Measurements from ENCODE around the gene IL16.
"Not testable (repeated sequence)": the region's sequence is repeated elsewhere in the genome, so short reads cannot be mapped to it uniquely, and the experiment has no call there.

The IL16 gene

GRCh38 chr15:81334768-81335435 lies 138.2 kb downstream of the IL16 start:
- no peak for DNase-seq (ENCODE audit: low read depth in 1 of 2, low spot score in 1 of 2)

GRCh38 chr15:81335631-81336030 lies 139.0 kb downstream of the IL16 start:
- DNase-seq (ENCODE audit: low read depth in 1 of 2, low spot score in 1 of 2) = no peak

- DNase-seq (ENCODE audit: low read depth in 1 of 2, low spot score in 1 of 2) = peak in 1 of 2 donors; percentile 42
These were observed 139.9 kb downstream of the IL16 start for GRCh38 chr15:81336568-81336967.

- no peak for DNase-seq (ENCODE audit: low read depth in 1 of 2, low spot score in 1 of 2)
These were observed 140.6 kb downstream of the IL16 start for GRCh38 chr15:81337241-81337640.

GRCh38 chr15:81337713-81338157 lies 141.1 kb downstream of the IL16 start:
- no peak for DNase-seq (ENCODE audit: low read depth in 1 of 2, low spot score in 1 of 2)

- DNase-seq (ENCODE audit: low read depth in 1 of 2, low spot score in 1 of 2) = no peak
These were observed 141.7 kb downstream of the IL16 start for GRCh38 chr15:81338170-81339007.

- no peak for DNase-seq (ENCODE audit: low read depth in 1 of 2, low spot score in 1 of 2)
These were observed 142.6 kb downstream of the IL16 start for GRCh38 chr15:81339321-81339720.

- DNase-seq (ENCODE audit: low read depth in 1 of 2, low spot score in 1 of 2) = no peak
These were observed 143.2 kb downstream of the IL16 start for GRCh38 chr15:81339851-81340250.

- DNase-seq (ENCODE audit: low read depth in 1 of 2, low spot score in 1 of 2) = no peak
These were observed 144.7 kb downstream of the IL16 start for GRCh38 chr15:81341351-81341750.

- no peak for DNase-seq (ENCODE audit: low read depth in 1 of 2, low spot score in 1 of 2)
These were observed 146.7 kb downstream of the IL16 start for GRCh38 chr15:81343371-81343770.

- no peak for DNase-seq (ENCODE audit: low read depth in 1 of 2, low spot score in 1 of 2)
These were observed 149.9 kb downstream of the IL16 start for GRCh38 chr15:81346611-81347010.

- DNase-seq (ENCODE audit: low read depth in 1 of 2, low spot score in 1 of 2) = no peak
These were observed 151.2 kb downstream of the IL16 start for GRCh38 chr15:81347910-81348309.

GRCh38 chr15:81348691-81349090 lies 152.0 kb downstream of the IL16 start:
- DNase-seq (ENCODE audit: low read depth in 1 of 2, low spot score in 1 of 2) = not testable (repeated sequence)

- no peak for DNase-seq (ENCODE audit: low read depth in 1 of 2, low spot score in 1 of 2)
These were observed 152.6 kb downstream of the IL16 start for GRCh38 chr15:81349271-81349670.

GRCh38 chr15:81351651-81352050 lies 155.0 kb downstream of the IL16 start:
- DNase-seq (ENCODE audit: low read depth in 1 of 2, low spot score in 1 of 2) = no peak

GRCh38 chr15:81356252-81356651 lies 159.6 kb downstream of the IL16 start:
- no peak for DNase-seq (ENCODE audit: low read depth in 1 of 2, low spot score in 1 of 2)

- DNase-seq (ENCODE audit: low read depth in 1 of 2, low spot score in 1 of 2) = no peak
These were observed 160.6 kb downstream of the IL16 start for GRCh38 chr15:81357180-81357686.

- DNase-seq (ENCODE audit: low read depth in 1 of 2, low spot score in 1 of 2) = no peak
These were observed 161.6 kb downstream of the IL16 start for GRCh38 chr15:81358248-81358647.

- DNase-seq (ENCODE audit: low read depth in 1 of 2, low spot score in 1 of 2) = no peak
These were observed 163.8 kb downstream of the IL16 start for GRCh38 chr15:81360491-81360890.

- DNase-seq (ENCODE audit: low read depth in 1 of 2, low spot score in 1 of 2) = no peak
These were observed 165.2 kb downstream of the IL16 start for GRCh38 chr15:81361891-81362290.

- no peak for DNase-seq (ENCODE audit: low read depth in 1 of 2, low spot score in 1 of 2)
These were observed 166.1 kb downstream of the IL16 start for GRCh38 chr15:81362790-81363189.

GRCh38 chr15:81363276-81363675 lies 166.6 kb downstream of the IL16 start:
- no peak for DNase-seq (ENCODE audit: low read depth in 1 of 2, low spot score in 1 of 2)

Data from activated CD4-positive, alpha-beta T cell treated with anti-CD3 and anti-CD28 coated beads, Interleukin-2, amount 50 U/mL, for 24 hours (primary cell).